Pancreas (tissue), 10 donors: ENCODE data around the gene RNF208. TPM values are rescaled to one million over a fixed set of nuclear protein-coding genes. Genes with fewer than 3 reads are reported as not detected.

Experiments
- ATAC-seq, 4 donors: fragments of 200-7000 bp; cut with Tn5 transposase; one replicate each; pipeline versions ENCODE4 v1.8.0 to v1.9.1; 2020; ENCODE audit warnings: mild to moderate bottlenecking in 4 of 4, moderate library complexity in 4 of 4
- DNase-seq, 6 donors: peaks; one replicate each; pipeline ENCODE4 v3.0.0-alpha.2; 2020
- FAIRE-seq: peaks from 2 replicates; lab custom pipeline; 2012; peaks lifted over from hg19 to GRCh38; lab: Jason Lieb, UNC
- H3K27ac ChIP-seq, 4 donors: fragments of 200-600 bp; sonication (generic); 1 replicate in 3 of 4; 2 replicates in 1 of 4; pipeline versions ENCODE4 v1.5.0 to v1.8.0; 2020
- H3K27me3 ChIP-seq, 4 donors: fragments of 200-600 bp; one replicate each; pipeline ENCODE4 v1.8.0; 2021
- H3K36me3 ChIP-seq, 3 donors: fragments of 200-600 bp; sonication (generic) in 1 of 3; one replicate each; pipeline versions ENCODE4 v1.5.0 to v1.8.0; 2020 to 2021
- H3K4me1 ChIP-seq, 3 donors: fragments of 200-600 bp; one replicate each; pipeline ENCODE4 v1.8.0; 2021
- H3K4me3 ChIP-seq, 4 donors: fragments of 200-600 bp; sonication (generic) in 2 of 4; one replicate each; pipeline versions ENCODE4 v1.5.0 to v1.8.0; 2020 to 2021
- H3K9me3 ChIP-seq, 4 donors: fragments of 200-600 bp; one replicate each; pipeline ENCODE4 v1.8.0; 2021
- CTCF ChIP-seq, 4 donors: fragments of 200-600 bp; sonication (generic) in 3 of 4; IDR thresholded peaks; one replicate each; pipeline versions ENCODE4 v1.5.0 to v1.8.0; 2021; ENCODE audit warnings: antibody characterized with exemption in 4 of 4
- WGBS, 2 donors: extraction: QIAGEN DNeasy Blood & Tissue Kit; methylation state at CpG; one replicate each; pipeline ENCODE4 v1.1.7; 2013; 5-methylcytosine and 5-hydroxymethylcytosine counted together
- intact Hi-C, 3 donors: fragments of 100-400 bp; cut with DNase I; formaldehyde crosslinking; loops; one replicate each; pipeline versions ENCODE4 v1.11.1 to v1.14.2; 2022
- polyA plus RNA-seq, 2 donors: library from polyadenylated mRNA; stranded (reverse); fragments of 200-250 nt; gene quantifications; one replicate each; pipeline ENCODE4 v1.2.3, GENCODE V29; 2013
- total RNA-seq, 6 donors: library from RNA; stranded (reverse); fragmentation: NEBNext Ultra II Directional in 4 of 6; extraction: Animal tissue kit (Norgen Biotek cat#: 25700) in 4 of 6; gene quantifications; one replicate each; pipeline versions ENCODE4 v1.2.1 to v1.2.4, GENCODE V29; 2021 to 2023
- donor health status: healthy with polysubstance abuse.
- donor health status: DM: no; HTN: no; CAD: no; lungs with moderate emphysema.
- donor health status: DM: no; HTN: no; CAD: no.
- donor health status: control.
- donor health status: control.
- donor health status: Bipolar disorder and iron deficiency.
- donor health status: DM: yes; HTN: yes; CAD: no.
- donor health status: DM: no; HTN: no; CAD: no.
- donor health status: DM: no; HTN: no; CAD: no.
- donor health status: DM: yes; HTN: yes; CAD: no.

Gene RNF208
- total and polyA plus RNA-seq, 8 donors: 3.3 to 20.7 (median 3.4) TPM

- FAIRE-seq (no peak), DNase-seq (peak in 2 of 6 donors; percentile 54 to 77), ATAC-seq (no peak)
- Histone ChIP-seq H3K9me3 (no peaks in the 10 kb centered on the region), H3K4me1 (peaks cover 12 to 20% (median 17%) of the 10 kb centered on the region in 3 donors), H3K27ac (peak within 1 kb of the TSS in 3 of 4 donors; percentile 78 to 87 (median 82)), H3K4me3 (peak within 1 kb of the TSS in 3 of 4 donors; percentile 48 to 88 (median 51)), H3K36me3 (no peaks in the 10 kb centered on the region), H3K27me3 (no peaks in the 10 kb centered on the region)
- TF ChIP-seq CTCF (IDR thresholded peaks at IDR 0.05): no peak
- intact Hi-C loops: no loop called here
- WGBS, 2 donors: 51 to 67% methylated on average over 17 to 23 of the region's 23 CpGs
Measured at GRCh38 chr9:137224830-137225694, 3.0 kb upstream of the RNF208 start, which contains the start of gene CYSRT1. Gene CYSRT1, plus strand, starts transcription at chr9:137225174. Its CDS starts 448 bp downstream, at chr9:137225622.

- peak; percentile 5 for FAIRE-seq
- DNase-seq: peak; percentile 96 to 100 (median 98)
- intact Hi-C loops: no loop called here
- Histone ChIP-seq H3K27ac (peak overlapping the region; percentile 78 to 90 (median 84)), H3K4me1 (peaks cover 12 to 22% (median 17%) of the 10 kb centered on the region in 3 donors), H3K4me3 (peak overlapping the region; percentile 27 to 88 (median 50)), H3K9me3 (no peaks in the 10 kb centered on the region), H3K36me3 (no peaks in the 10 kb centered on the region), H3K27me3 (no peaks in the 10 kb centered on the region)
- 1% methylated on average over 61 to 63 of the region's 63 CpGs for WGBS, 2 donors
- peak; percentile 76 to 91 (median 82) for ATAC-seq
- no peak for TF ChIP-seq CTCF (IDR thresholded peaks at IDR 0.05)
Measured at GRCh38 chr9:137223078-137223970, 1.3 kb upstream of the RNF208 start.

GRCh38 chr9:137221506-137222111 lies 431 bp downstream of the RNF208 start:
- peak overlapping the region in 3 of 4 donors; percentile 18 to 48 (median 48) for H3K4me3 ChIP-seq
- no peak for TF ChIP-seq CTCF (IDR thresholded peaks at IDR 0.05)
- peak overlapping the region in 2 of 4 donors; percentile 8 to 19 for H3K27ac ChIP-seq
- no peaks in the 10 kb centered on the region for H3K9me3 ChIP-seq
- DNase-seq (peak in 4 of 6 donors; percentile 43 to 71 (median 48)), FAIRE-seq (no peak), ATAC-seq (no peak)
- H3K4me1 ChIP-seq: peaks cover 6 to 12% (median 7%) of the 10 kb centered on the region in 3 donors
- intact Hi-C loops: no loop called here
- H3K27me3 ChIP-seq: no peaks in the 10 kb centered on the region
- H3K36me3 ChIP-seq: no peaks in the 10 kb centered on the region
- WGBS, 2 donors: 5 to 9% methylated on average over 31 to 61 of the region's 61 CpGs

- Histone ChIP-seq H3K27me3 (no peaks in the 10 kb centered on the region), H3K27ac (no peak overlapping the region), H3K4me1 (peaks cover 6 to 12% (median 7%) of the 10 kb centered on the region in 3 donors), H3K9me3 (no peaks in the 10 kb centered on the region), H3K36me3 (no peaks in the 10 kb centered on the region), H3K4me3 (peak overlapping the region in 2 of 4 donors; percentile 48)
- no peak for TF ChIP-seq CTCF (IDR thresholded peaks at IDR 0.05)
- DNase-seq: peak in 1 of 6 donors; percentile 31
- WGBS, 2 donors: 84% methylated on average over 14 of the region's 14 CpGs
- FAIRE-seq: no peak
- intact Hi-C loops: no loop called here
- ATAC-seq: no peak
Measured at GRCh38 chr9:137221095-137221505, 940 bp downstream of the RNF208 start.
